Activated naive CD8-positive, alpha-beta T cell treated with anti-CD3 and anti-CD28 coated beads, Interleukin-2, amount 50 U/mL, for 24 hours (primary cell): Measurements from ENCODE around the gene HSPD1.
"Not testable (repeated sequence)": the region's sequence is repeated elsewhere in the genome, so short reads cannot be mapped to it uniquely, and the experiment has no call there.

ENCODE experiments used
- ATAC-seq: fragments of 150-1000 bp; cut with Tn5 transposase; one replicate; pipeline ENCODE4 v1.10.0; 2021
- DNase-seq: peaks from one replicate; pipeline ENCODE4 v3.0.0; 2021
- H3K27ac Mint-ChIP-seq: one replicate; pipeline ENCODE4 v1.8.0; 2021; ENCODE audit warnings: mild to moderate bottlenecking, mixed read lengths
- H3K27me3 Mint-ChIP-seq: one replicate; pipeline ENCODE4 v1.8.0; 2021; ENCODE audit warnings: mixed read lengths
- H3K36me3 Mint-ChIP-seq: one replicate; pipeline ENCODE4 v1.8.0; 2021; ENCODE audit warnings: low read depth, mixed read lengths
- H3K4me1 Mint-ChIP-seq: one replicate; pipeline ENCODE4 v1.8.0; 2021; ENCODE audit warnings: mixed read lengths
- H3K4me3 Mint-ChIP-seq: one replicate; pipeline ENCODE4 v1.8.0; 2021; ENCODE audit warnings: mild to moderate bottlenecking, moderate library complexity, mixed read lengths
- H3K9me3 Mint-ChIP-seq: one replicate; pipeline ENCODE4 v1.8.0; 2021; ENCODE audit warnings: mixed read lengths

The HSPD1 gene

DNA sequence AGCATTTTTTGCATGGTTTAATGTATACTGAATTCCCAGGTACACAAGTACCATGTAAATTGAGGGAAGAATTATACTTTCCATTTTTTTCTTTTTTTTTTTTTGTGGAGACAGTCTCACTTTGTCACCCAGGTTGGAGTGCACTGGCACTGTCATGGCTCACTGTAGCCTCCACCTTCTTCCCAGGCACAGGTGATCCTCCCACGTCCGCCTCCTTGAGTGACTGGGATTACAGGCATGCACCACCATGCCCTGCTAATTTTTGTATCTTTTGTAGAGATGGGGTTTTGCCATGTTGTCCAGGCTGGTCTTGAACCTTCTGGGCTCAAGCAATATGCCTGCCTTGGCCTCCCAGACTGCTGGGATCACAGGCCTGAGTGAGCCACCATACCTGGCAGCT is 4.4 kb upstream of the HSPD1 start:
- ATAC-seq (no peak), DNase-seq (no peak)
- H3K4me3 Mint-ChIP-seq: peak overlapping the region; percentile 53
- H3K36me3 Mint-ChIP-seq: peaks cover 54% of the 10 kb centered on the region
- no peaks in the 10 kb centered on the region for H3K27me3 Mint-ChIP-seq
- peaks cover 32% of the 10 kb centered on the region for H3K4me1 Mint-ChIP-seq
- H3K9me3 Mint-ChIP-seq: no peaks in the 10 kb centered on the region
- H3K27ac Mint-ChIP-seq: peak overlapping the region; percentile 71

DNA sequence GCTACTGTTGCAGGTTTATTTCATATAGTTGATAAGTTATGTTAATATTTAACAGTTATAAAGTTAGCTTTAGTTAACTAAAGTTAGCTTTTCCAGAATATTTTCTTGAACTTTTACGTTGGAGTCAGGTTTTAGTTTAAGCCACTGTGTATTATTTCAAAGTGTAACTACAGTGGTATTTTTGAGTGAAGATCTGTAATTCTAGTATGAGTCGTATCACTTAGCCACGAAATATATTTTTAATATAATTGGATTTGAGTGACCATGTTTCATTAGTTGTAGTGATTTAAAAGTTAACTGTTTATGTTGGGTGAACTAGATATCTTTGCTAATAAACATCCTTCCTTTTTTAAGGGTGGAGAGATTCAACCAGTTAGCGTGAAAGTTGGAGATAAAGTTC is 3.0 kb upstream of the HSPD1 start:
- H3K36me3 Mint-ChIP-seq: peaks cover 65% of the 10 kb centered on the region
- H3K27ac Mint-ChIP-seq: peak overlapping the region; percentile 97
- H3K4me3 Mint-ChIP-seq: peak overlapping the region; percentile 97
- no peaks in the 10 kb centered on the region for H3K9me3 Mint-ChIP-seq
- H3K4me1 Mint-ChIP-seq: peaks cover 39% of the 10 kb centered on the region
- ATAC-seq (no peak), DNase-seq (no peak)
- H3K27me3 Mint-ChIP-seq: no peaks in the 10 kb centered on the region

DNA sequence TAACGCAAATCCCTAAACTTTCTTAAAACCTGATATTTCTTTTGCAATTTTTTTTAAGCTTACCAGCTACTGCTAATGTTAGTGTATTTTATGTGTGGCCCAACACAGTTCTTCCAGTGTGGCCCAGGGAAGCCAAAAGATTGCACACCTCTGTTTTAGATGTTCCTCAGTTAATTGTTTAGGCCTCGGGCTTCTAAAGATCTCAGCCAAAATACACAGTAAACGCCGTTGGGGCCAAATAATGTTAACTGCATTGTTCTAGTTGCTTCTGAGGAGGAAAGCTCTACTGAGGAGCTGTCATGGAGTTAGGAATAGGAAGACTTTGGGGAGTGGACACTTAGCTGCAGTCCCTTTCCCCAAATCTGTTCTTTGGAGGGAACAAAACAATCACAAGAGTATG is 2.6 kb upstream of the HSPD1 start:
- Mint-ChIP-seq H3K27ac (peak overlapping the region; percentile 97), H3K4me3 (peak overlapping the region; percentile 97), H3K36me3 (peaks cover 70% of the 10 kb centered on the region), H3K27me3 (no peaks in the 10 kb centered on the region), H3K4me1 (peaks cover 44% of the 10 kb centered on the region), H3K9me3 (no peaks in the 10 kb centered on the region)
- no peak for DNase-seq
- no peak for ATAC-seq

DNA sequence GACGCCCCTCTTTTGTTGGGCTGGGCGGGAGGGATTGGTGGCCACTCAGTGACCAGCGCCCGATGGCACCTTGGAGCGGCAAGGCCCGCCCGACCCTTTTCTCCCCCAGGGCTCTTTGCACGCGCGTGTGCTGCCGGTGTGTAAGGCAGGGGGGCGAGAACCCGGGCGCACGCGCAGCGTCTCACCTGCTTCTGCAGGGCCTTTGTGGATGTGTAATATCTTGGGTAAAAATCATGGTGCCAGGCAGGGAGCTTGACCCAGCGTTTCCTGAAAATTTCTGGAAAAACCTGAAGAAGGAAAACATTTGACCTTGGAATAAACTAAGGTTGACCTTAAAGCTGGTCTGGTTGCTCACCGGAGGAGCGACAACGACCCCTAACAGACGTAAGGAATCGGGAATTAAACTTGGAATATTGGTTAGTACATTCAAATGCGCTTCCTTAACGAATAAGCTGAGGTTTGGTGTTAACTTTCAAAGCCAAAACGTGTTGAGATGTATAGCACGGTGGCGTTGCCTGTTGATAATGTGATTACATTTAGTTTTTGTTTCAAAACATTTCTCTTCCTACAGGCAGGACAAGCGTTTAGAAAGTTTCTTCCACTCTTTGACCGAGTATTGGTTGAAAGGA is 977 bp upstream of the HSPD1 start:
- Mint-ChIP-seq H3K27ac (peak overlapping the region; percentile 97), H3K36me3 (peaks cover 84% of the 10 kb centered on the region), H3K9me3 (no peaks in the 10 kb centered on the region), H3K4me3 (peak overlapping the region; percentile 97), H3K4me1 (peaks cover 60% of the 10 kb centered on the region), H3K27me3 (no peaks in the 10 kb centered on the region)
- DNase-seq (no peak), ATAC-seq (no peak)

DNA sequence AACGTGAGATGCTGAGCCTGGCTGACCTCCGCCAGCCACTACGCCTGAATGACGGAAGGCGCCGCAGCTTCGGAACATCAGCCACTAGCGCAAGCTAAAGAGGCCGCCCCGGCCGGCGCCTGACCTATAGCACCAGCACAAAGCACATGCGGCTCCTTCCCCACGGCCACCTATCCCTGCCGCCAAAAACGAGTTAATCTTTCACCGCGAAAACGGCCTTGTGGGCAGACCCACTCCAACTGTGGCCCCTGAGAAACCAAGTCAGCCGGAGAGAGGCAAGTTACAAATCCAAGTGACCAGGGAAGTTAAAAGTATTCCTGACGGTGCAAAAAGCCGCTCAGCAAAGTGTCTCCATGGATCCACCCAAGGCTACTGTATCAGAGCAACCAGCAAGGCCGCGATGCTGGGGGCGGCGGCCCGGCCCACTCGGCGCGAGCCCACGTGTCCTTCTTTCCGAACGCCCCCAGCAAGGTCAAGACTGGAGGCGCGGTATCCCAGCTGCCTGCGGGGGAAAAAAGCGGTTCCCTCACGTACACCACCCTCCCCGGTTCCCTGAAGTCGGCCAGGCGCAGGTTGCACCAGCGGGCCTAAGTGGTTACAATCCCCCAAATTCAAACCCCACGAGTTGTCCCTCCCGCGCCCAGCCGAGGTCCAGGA is 575 bp downstream of the HSPD1 start:
- ATAC-seq (peak; percentile 7), DNase-seq (peak; percentile 61)
- Mint-ChIP-seq H3K9me3 (no peaks in the 10 kb centered on the region), H3K4me1 (peaks cover 68% of the 10 kb centered on the region), H3K36me3 (peaks cover 89% of the 10 kb centered on the region), H3K27ac (peak overlapping the region; percentile 97), H3K4me3 (peak overlapping the region; percentile 97), H3K27me3 (no peaks in the 10 kb centered on the region)

DNA sequence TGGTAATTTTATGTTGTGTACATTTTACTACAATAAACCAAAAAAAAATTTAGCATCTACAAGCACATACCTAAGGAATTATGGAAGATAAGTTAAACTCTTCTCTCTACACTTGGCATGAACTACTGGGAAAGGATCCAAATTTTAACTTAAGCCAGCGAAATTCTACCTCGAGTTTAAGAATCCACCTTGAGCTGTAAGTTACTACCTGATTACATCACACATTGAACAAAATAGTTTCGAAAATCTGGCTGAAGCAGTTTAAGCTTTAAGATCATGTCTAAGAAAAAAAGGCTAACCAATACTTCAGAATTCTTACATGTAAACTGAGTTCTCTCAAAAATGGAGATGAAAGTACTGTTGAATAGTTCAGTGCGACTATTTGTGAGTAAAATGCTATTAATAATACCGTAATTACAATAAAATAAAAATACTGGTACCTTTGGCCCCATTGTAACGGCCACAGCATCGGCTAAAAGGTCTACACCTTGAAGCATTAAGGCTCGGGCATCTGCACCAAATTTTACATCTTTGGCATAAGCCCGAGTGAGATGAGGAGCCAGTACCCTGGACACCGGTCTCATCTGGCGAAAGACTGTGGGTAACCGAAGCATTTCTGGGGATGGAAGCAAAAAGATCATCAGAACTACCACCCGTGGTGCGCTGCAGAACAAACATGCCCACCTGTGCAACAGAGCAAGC is 1.3 kb downstream of the HSPD1 start:
- Mint-ChIP-seq H3K27ac (peak overlapping the region; percentile 97), H3K4me1 (peaks cover 65% of the 10 kb centered on the region), H3K9me3 (no peaks in the 10 kb centered on the region), H3K27me3 (no peaks in the 10 kb centered on the region), H3K36me3 (peaks cover 89% of the 10 kb centered on the region), H3K4me3 (peak overlapping the region; percentile 97)
- no peak for ATAC-seq
- DNase-seq: no peak

DNA sequence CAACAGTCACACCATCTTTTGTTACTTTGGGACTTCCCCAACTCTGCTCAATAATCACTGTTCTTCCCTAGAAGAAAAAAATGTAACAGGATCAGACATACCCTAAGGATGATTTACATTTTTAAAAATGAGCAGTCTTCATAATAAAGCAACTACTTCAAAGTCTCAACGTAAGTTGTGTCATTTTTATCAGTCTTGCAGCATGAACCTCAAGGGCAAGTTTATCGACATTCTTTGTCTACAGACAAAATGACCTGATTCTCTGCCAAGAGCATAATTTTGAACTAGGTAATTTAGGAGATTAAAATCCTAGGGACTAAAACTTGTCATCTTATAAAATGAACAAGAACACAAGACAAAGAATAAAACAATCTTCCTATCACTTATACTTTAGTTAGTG is 2.3 kb downstream of the HSPD1 start:
- Mint-ChIP-seq H3K9me3 (no peaks in the 10 kb centered on the region), H3K36me3 (peaks cover 88% of the 10 kb centered on the region), H3K4me1 (peaks cover 59% of the 10 kb centered on the region), H3K4me3 (peak overlapping the region; percentile 97), H3K27ac (peak overlapping the region; percentile 97), H3K27me3 (no peaks in the 10 kb centered on the region)
- no peak for ATAC-seq
- no peak for DNase-seq

DNA sequence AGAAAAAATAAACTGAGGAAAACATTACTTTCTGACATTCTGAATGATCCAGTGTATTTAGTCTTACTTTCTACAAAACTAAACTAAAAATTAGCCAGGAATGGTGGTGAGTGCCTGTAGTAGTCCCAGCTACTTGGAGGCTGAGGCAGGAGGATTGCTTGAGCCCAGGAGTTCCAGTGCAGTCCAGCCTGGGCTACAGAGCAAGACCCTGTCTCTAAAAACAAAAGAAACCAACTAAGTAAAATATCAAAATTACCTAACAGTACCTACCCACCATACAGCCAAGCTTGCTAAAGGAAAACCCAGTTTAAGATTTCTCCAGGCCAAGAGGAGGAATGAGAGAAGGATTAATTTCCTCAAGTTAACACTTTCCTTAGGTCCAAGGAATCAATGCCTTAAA is 2.9 kb downstream of the HSPD1 start:
- H3K4me1 Mint-ChIP-seq: peaks cover 55% of the 10 kb centered on the region
- no peaks in the 10 kb centered on the region for H3K9me3 Mint-ChIP-seq
- DNase-seq (no peak), ATAC-seq (no peak)
- H3K27me3 Mint-ChIP-seq: no peaks in the 10 kb centered on the region
- peak overlapping the region; percentile 97 for H3K4me3 Mint-ChIP-seq
- peak overlapping the region; percentile 97 for H3K27ac Mint-ChIP-seq
- H3K36me3 Mint-ChIP-seq: peaks cover 88% of the 10 kb centered on the region

DNA sequence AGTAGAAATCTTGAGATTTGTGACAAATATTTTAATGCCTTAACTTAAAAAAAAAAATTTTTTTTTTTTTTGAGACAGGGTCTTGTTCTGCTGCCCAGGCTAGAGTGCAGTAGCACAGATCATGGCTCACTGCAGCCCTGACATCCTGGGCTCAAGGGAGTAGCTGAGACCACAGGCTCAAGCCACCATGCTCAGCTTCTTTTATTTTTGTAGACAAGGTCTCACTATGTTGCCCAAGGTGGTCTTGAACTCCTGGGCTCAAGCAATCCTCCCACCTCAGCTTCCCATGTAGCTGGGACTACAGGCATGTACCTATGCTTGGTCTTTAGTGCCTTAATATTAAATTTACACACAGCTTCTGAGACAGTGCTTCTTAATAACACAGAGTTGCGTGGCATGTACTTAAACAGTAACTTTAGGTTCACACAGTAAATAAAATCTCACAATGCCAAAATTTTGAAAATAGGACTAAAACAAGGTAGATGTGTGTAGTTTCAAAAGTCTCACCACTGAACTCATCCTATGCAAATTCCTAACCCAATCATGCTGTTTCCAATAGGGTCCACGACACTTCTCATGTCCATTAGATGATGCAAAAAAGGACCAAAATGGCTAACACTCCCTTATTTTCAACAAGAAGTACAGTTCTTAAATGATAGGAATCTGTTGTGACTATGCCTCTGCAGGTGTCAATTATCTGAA is 4.1 kb downstream of the HSPD1 start:
- H3K27me3 Mint-ChIP-seq: no peaks in the 10 kb centered on the region
- ATAC-seq (no peak), DNase-seq (no peak)
- H3K9me3 Mint-ChIP-seq: no peaks in the 10 kb centered on the region
- peaks cover 58% of the 10 kb centered on the region for H3K4me1 Mint-ChIP-seq
- peaks cover 87% of the 10 kb centered on the region for H3K36me3 Mint-ChIP-seq
- peak overlapping the region; percentile 97 for H3K4me3 Mint-ChIP-seq
- peak overlapping the region; percentile 97 for H3K27ac Mint-ChIP-seq

DNA sequence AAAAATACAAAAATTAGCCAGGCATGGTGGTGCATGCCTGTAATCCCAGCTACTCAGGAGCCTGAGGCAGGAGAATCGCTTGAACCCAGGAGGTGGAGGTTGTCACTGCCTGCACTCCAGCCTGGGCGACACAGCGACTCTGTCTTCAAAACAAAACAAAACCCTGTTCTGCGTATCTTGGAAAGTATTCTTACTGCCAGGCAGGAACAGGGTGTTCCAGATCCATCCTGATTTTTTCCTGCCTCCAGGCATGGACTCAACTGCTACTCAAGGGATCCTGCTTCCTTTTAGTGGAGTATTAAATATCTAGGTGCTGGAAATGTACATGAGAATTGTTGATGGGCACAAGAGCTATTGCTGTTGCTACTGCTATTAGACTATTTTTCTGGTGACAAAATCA is 12.3 kb downstream of the HSPD1 start:
- H3K4me1 Mint-ChIP-seq: peaks cover 21% of the 10 kb centered on the region
- no peaks in the 10 kb centered on the region for H3K27me3 Mint-ChIP-seq
- ATAC-seq: no peak
- peaks cover 9% of the 10 kb centered on the region for H3K9me3 Mint-ChIP-seq
- no peak overlapping the region for H3K4me3 Mint-ChIP-seq
- no peak for DNase-seq
- H3K36me3 Mint-ChIP-seq: peaks cover 88% of the 10 kb centered on the region
- H3K27ac Mint-ChIP-seq: peak overlapping the region; percentile 18

DNA sequence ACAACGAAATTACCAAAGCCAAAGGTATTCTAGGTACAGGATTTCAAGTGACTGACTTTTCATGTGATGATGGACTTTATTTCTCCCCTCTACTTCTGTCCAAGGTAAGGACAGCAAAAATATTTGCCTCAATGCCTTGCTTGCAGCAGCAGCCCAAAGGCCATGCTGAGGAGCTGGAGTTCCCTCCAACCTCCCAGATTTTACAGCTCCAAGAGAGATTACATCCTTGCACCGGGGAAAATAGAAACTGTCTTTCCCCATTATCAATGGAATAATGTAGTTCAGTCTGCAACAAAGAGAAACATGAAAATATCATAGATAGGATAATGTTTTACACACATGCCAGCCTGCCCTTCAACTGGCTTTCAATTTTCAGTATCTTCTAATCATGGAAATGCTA is 13.5 kb downstream of the HSPD1 start:
- Mint-ChIP-seq H3K27me3 (no peaks in the 10 kb centered on the region), H3K4me1 (peaks cover 13% of the 10 kb centered on the region), H3K27ac (peak overlapping the region; percentile 36), H3K36me3 (peaks cover 75% of the 10 kb centered on the region), H3K4me3 (no peak overlapping the region), H3K9me3 (peaks cover 9% of the 10 kb centered on the region)
- DNase-seq (no peak), ATAC-seq (no peak)

DNA sequence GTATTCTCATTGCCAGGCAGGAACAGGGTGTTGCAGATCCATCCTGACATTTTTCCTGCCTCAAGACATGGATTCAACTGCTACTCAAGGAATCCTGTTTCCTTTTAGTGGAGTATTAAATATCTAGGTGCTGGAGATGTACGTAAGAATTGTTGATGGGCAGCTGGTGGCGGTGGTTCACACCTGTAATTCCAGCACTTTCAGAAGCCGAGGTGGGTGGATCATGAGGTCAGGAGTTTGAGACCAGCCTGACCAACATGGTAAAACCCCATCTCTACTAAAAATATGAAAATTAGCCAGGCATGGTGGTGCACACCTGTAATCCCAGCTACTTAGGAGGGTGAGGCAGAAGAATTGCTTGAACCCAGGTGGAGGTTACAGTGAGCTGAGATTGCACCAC is 15.4 kb downstream of the HSPD1 start:
- H3K27me3 Mint-ChIP-seq, H3K4me3 Mint-ChIP-seq, H3K27ac Mint-ChIP-seq, DNase-seq, H3K4me1 Mint-ChIP-seq, H3K9me3 Mint-ChIP-seq, ATAC-seq: not testable (repeated sequence)
- peaks cover 58% of the 10 kb centered on the region for H3K36me3 Mint-ChIP-seq

DNA sequence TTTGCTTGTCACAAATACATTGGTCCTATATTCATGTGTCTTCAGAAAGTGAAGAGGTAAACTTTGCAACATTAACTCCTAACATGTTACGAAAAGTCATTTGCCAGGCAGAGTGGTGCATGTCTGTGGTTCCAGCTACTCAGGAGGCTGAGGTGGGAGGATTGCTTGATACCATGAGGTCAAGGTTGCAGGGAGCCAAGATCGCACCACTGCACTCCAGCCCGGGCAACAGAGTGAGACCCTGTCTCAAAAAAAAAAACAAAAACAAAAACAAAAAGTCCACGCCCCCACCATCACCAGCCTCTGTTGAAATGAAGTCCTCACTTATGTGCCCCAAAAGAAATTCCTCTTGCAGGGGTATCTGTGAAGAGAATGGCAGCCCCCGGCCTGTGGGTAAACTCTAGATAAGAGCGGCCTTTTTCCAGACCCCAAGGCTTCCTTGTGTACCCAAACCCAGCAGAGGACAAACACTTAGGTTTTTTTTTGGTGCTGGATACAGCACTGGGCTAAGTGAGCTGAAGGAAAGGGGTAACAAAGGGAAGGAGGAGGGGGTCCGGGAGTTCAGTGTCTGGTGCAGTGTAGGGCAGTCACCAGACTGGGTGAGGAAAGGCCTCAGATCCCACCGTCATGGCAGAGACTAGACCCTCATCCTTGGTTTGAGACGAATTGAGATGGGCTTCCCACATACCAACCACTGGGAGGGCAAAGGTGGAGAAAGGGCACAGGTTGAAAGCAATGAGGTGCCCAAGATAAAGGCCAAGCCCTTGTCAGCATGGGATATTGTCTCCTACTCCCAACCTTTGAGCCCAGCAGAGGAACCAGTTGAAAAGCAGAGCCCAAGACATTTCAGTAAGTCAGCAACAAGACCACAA is 19.2 kb downstream of the HSPD1 start:
- H3K27ac Mint-ChIP-seq: no peak overlapping the region
- DNase-seq: no peak
- no peak overlapping the region for H3K4me3 Mint-ChIP-seq
- peaks cover 9% of the 10 kb centered on the region for H3K9me3 Mint-ChIP-seq
- peaks cover 41% of the 10 kb centered on the region for H3K36me3 Mint-ChIP-seq
- no peaks in the 10 kb centered on the region for H3K4me1 Mint-ChIP-seq
- no peaks in the 10 kb centered on the region for H3K27me3 Mint-ChIP-seq
- ATAC-seq: peak; percentile 3

DNA sequence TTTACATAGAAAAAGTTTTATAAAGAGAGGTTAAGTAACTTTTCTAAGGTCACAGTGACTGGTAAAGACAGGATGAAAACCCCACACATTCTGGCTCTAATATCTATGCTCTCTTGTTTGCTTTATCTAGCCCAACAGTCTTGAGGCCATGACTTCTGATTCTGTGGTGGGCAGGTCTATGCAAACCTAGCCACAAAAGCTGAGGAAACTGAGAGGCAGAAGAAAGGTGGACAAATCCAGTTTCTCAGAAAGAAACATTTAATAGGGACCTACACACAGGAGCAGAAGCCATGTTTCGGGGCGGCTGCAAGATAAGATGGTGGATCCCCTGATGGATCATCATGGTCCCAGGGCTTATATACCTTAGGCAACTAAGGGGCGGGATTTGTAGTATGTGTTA is 21.8 kb downstream of the HSPD1 start:
- Mint-ChIP-seq H3K36me3 (peaks cover 35% of the 10 kb centered on the region), H3K27me3 (no peaks in the 10 kb centered on the region), H3K9me3 (no peaks in the 10 kb centered on the region), H3K4me3 (no peak overlapping the region), H3K4me1 (no peaks in the 10 kb centered on the region), H3K27ac (no peak overlapping the region)
- ATAC-seq (no peak), DNase-seq (no peak)
